Ovary (tissue), 9 donors: Measurements from ENCODE around the gene EPHA10. TPM values are rescaled to one million over a fixed set of nuclear protein-coding genes. Genes with fewer than 3 reads are reported as not detected.

ENCODE experiments used
- DNase-seq, 5 donors: peaks; one replicate each; pipeline ENCODE4 v3.0.0-alpha.2; 2019 to 2020
- H3K27ac ChIP-seq, 2 donors: fragments of 200-600 bp; one replicate each; pipeline versions ENCODE4 v1.5.1 to v1.8.0; 2019 to 2022
- H3K27me3 ChIP-seq: fragments of 200-600 bp; one replicate; pipeline ENCODE4 v1.8.0; 2022
- H3K36me3 ChIP-seq: fragments of 200-600 bp; sonication (generic); one replicate; pipeline ENCODE4 v1.5.1; 2019
- H3K4me1 ChIP-seq: one replicate; pipeline ENCODE4 v1.8.1; 2013; ENCODE audit warnings: mild to moderate bottlenecking, moderate library complexity; ENCODE audit not compliant: insufficient read depth
- H3K4me3 ChIP-seq: fragments of 200-600 bp; sonication (generic); one replicate; pipeline ENCODE4 v1.5.1; 2017
- H3K9me3 ChIP-seq, 2 donors: fragments of 200-600 bp in 1 of 2; sonication (generic) in 1 of 2; one replicate each; pipeline versions ENCODE4 v1.5.1 to v1.8.1; 2013 to 2019; ENCODE audit warnings: mild to moderate bottlenecking in 1 of 2, moderate library complexity in 1 of 2
- CTCF ChIP-seq, 3 donors: fragments of 450-650 bp in 2 of 3; fragments of 200-600 bp in 1 of 3; IDR thresholded peaks; one replicate each; pipeline versions ENCODE4 v1.5.1 to v1.8.0; 2016 to 2022; ENCODE audit warnings: antibody characterized with exemption in 3 of 3, mild to moderate bottlenecking in 1 of 3
- EP300 ChIP-seq: sonication (generic); formaldehyde crosslinking; IDR thresholded peaks from one replicate; pipeline ENCODE4 v1.6.1; 2017; ENCODE audit warnings: antibody characterized with exemption
- POLR2A ChIP-seq: fragments of 450-650 bp; IDR thresholded peaks from one replicate; pipeline ENCODE4 v1.6.1; 2017; ENCODE audit warnings: antibody characterized with exemption, mild to moderate bottlenecking, moderate library complexity
- WGBS, 3 donors: extraction: QIAGEN DNeasy Blood & Tissue Kit in 1 of 3; methylation state at CpG; one replicate each; pipeline versions ENCODE4 v1.1.5 to v1.1.7; 2013 to 2017; 5-methylcytosine and 5-hydroxymethylcytosine counted together
- intact Hi-C, 4 donors: fragments of 100-400 bp; cut with DNase I; formaldehyde crosslinking; loops; one replicate each; pipeline versions ENCODE4 v1.11.0 to v1.15.1; 2022 to 2023
- polyA plus RNA-seq, 2 donors: library from polyadenylated mRNA; stranded (reverse); fragments of 200-250 nt in 1 of 2; fragments of 350-450 nt in 1 of 2; fragmentation: Illumina TruSeq in 1 of 2; extraction: RNeasy Lipid Tissue Mini Kit (QIAGEN cat#74804) in 1 of 2; gene quantifications; one replicate each; pipeline ENCODE4 v1.2.3, GENCODE V29; 2013 to 2014
- total RNA-seq, 7 donors: library from RNA; depleted of rRNA in 2 of 7; stranded (reverse); fragments of >200 nt in 2 of 7; fragmentation: NEBNext Ultra II Directional in 3 of 7; extraction: Animal tissue kit (Norgen Biotek cat#: 25700) in 3 of 7; gene quantifications; one replicate each; pipeline versions ENCODE4 v1.1.0 to v1.2.4, GENCODE V29; 2016 to 2023
- donor health status: DM: no; HTN: no; CAD: no; lungs with moderate emphysema.
- donor health status: DM: no; HTN: no; CAD: no.
- donor health status: Bipolar disorder and iron deficiency.
- donor health status: DM: yes; HTN: yes; CAD: no.
- donor health status: DM: no; HTN: no; CAD: no.
- donor health status: DM: yes; HTN: yes; CAD: no.

Gene EPHA10
- total and polyA plus RNA-seq, 9 donors: 0.02 to 0.69 (median 0.30) TPM; not detected in 3

- TF ChIP-seq EP300: no peak
- TF ChIP-seq CTCF (IDR thresholded peaks at IDR 0.05): no peak
- no peak for TF ChIP-seq POLR2A
- H3K27ac ChIP-seq: no peak overlapping the region
- H3K27me3 ChIP-seq: no peaks in the 10 kb centered on the region
- H3K4me1 ChIP-seq: peaks cover 6% of the 10 kb centered on the region
- intact Hi-C loops: no loop called here
- WGBS, 3 donors: 89 to 92% (median 90%) methylated on average over 1 of the region's 1 CpG
- no peaks in the 10 kb centered on the region for H3K9me3 ChIP-seq
- H3K4me3 ChIP-seq: no peak overlapping the region
- no peak for DNase-seq
- no peaks in the 10 kb centered on the region for H3K36me3 ChIP-seq
These were observed 37.5 kb upstream of the EPHA10 start for GRCh38 chr1:37802439-37802838.

- intact Hi-C loops: no loop called here
- H3K27me3 ChIP-seq: no peaks in the 10 kb centered on the region
- DNase-seq: no peak
These were observed 32.9 kb upstream of the EPHA10 start for GRCh38 chr1:37797750-37798345.

GRCh38 chr1:37795340-37796125 is 30.6 kb upstream of the EPHA10 start:
- Histone ChIP-seq H3K4me1 (peaks cover 5% of the 10 kb centered on the region), H3K27ac (no peak overlapping the region), H3K4me3 (no peak overlapping the region), H3K36me3 (no peaks in the 10 kb centered on the region), H3K9me3 (no peaks in the 10 kb centered on the region), H3K27me3 (no peaks in the 10 kb centered on the region)
- intact Hi-C loops: no loop called here
- whole genome bisulfite sequencing, 3 donors: 18 to 25% (median 21%) methylated on average over 22 of the region's 22 CpGs
- TF ChIP-seq POLR2A (no peak), CTCF (IDR thresholded peaks at IDR 0.05) (no peak), EP300 (no peak)
- DNase-seq: peak; percentile 36 to 80 (median 66)

More at GRCh38 chr1:37797750-37798345, 32.9 kb upstream of the EPHA10 start:
- H3K4me3 ChIP-seq: no peak overlapping the region
- no peaks in the 10 kb centered on the region for H3K9me3 ChIP-seq
- H3K36me3 ChIP-seq: no peaks in the 10 kb centered on the region
- no peak for TF ChIP-seq CTCF (IDR thresholded peaks at IDR 0.05)
- no peak for TF ChIP-seq EP300
- TF ChIP-seq POLR2A: no peak
- 79 to 91% (median 79%) methylated on average over 3 of the region's 3 CpGs for WGBS, 3 donors
- H3K27ac ChIP-seq: no peak overlapping the region
- H3K4me1 ChIP-seq: peaks cover 5% of the 10 kb centered on the region

GRCh38 chr1:37794372-37795339 is 29.7 kb upstream of the EPHA10 start:
- TF ChIP-seq CTCF (IDR thresholded peaks at IDR 0.05): no peak
- TF ChIP-seq EP300: no peak
- no peak for TF ChIP-seq POLR2A
- 7 to 13% (median 10%) methylated on average over 39 to 59 of the region's 59 CpGs for WGBS, 3 donors
- Histone ChIP-seq H3K4me3 (peak overlapping the region; percentile 47), H3K27me3 (no peaks in the 10 kb centered on the region), H3K27ac (no peak overlapping the region), H3K36me3 (no peaks in the 10 kb centered on the region), H3K9me3 (no peaks in the 10 kb centered on the region), H3K4me1 (peaks cover 5% of the 10 kb centered on the region)
- DNase-seq: no peak
- intact Hi-C loops: no loop called here
